Glutamatergic neuron (in vitro differentiated cells): ENCODE data around the gene B3GAT1. TPM values are rescaled to one million over a fixed set of nuclear protein-coding genes. Genes with fewer than 3 reads are reported as not detected.

Source experiments
- DNase-seq: peaks from one replicate; pipeline ENCODE4 v3.0.0; 2022
- H3K27ac Mint-ChIP-seq: one replicate; pipeline ENCODE4 v1.8.0; 2020; ENCODE audit warnings: mild to moderate bottlenecking, mixed read lengths, inconsistent platforms; ENCODE audit not compliant: unreplicated experiment
- H3K27me3 Mint-ChIP-seq: one replicate; pipeline ENCODE4 v1.8.0; 2020; ENCODE audit warnings: mild to moderate bottlenecking, moderate library complexity, mixed read lengths, inconsistent platforms; ENCODE audit not compliant: unreplicated experiment
- H3K36me3 Mint-ChIP-seq: one replicate; pipeline ENCODE4 v1.8.0; 2020; ENCODE audit warnings: mild to moderate bottlenecking, mixed read lengths, inconsistent platforms; ENCODE audit not compliant: unreplicated experiment
- H3K4me1 Mint-ChIP-seq: one replicate; pipeline ENCODE4 v1.8.0; 2020; ENCODE audit warnings: mild to moderate bottlenecking, low read depth, mixed read lengths, inconsistent platforms; ENCODE audit not compliant: unreplicated experiment
- H3K4me3 Mint-ChIP-seq: one replicate; pipeline ENCODE4 v1.8.0; 2020; ENCODE audit warnings: mild to moderate bottlenecking, mixed read lengths, inconsistent platforms; ENCODE audit not compliant: unreplicated experiment
- H3K9me3 Mint-ChIP-seq: one replicate; pipeline ENCODE4 v1.8.0; 2020; ENCODE audit warnings: mild to moderate bottlenecking, moderate library complexity, mixed read lengths, inconsistent platforms; ENCODE audit not compliant: unreplicated experiment
- total RNA-seq: library from RNA; stranded (reverse); fragmentation: NEBNext Ultra II Directional; extraction: Animal tissue kit (Norgen Biotek cat#: 25700); gene quantifications from one replicate; pipeline ENCODE4 v1.2.1, GENCODE V29; 2021; ENCODE audit not compliant: unreplicated experiment
- TF ChIP-seq, protein P1 (sequence below): fragments of 200-600 bp; sonication (generic); IDR thresholded peaks from one replicate; pipeline ENCODE4 v1.5.0; 2021; ENCODE audit not compliant: partially characterized antibody, unreplicated experiment

B3GAT1 gene
- total RNA-seq, 1 donor from 2014 or later, result 240 TPM

DNA sequence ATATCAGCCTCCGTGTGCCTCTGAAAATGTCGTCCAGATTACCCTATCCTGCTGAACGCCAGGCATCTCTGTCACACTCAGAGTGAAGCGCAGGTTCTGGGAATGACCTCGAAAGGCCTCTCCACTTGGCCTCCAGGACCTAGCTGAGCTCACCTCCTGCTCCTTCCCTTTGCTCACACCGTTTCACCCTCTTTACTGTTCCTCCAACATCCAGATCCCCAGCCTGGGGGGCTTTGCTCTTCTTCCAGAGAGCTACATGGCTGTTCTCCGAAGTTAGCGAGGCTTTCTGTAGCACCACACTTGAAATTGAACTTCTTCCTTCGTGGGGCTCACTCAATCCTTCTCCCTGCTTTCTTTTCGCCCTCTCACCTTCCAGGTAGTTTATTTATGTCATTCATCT lies 52.4 kb downstream of the B3GAT1 start:
- peaks cover 12% of the 10 kb centered on the region for H3K4me1 Mint-ChIP-seq
- H3K36me3 Mint-ChIP-seq, result peaks cover 9% of the 10 kb centered on the region
- peaks cover 3% of the 10 kb centered on the region for H3K27me3 Mint-ChIP-seq
- H3K27ac Mint-ChIP-seq, result peak overlapping the region; percentile 64
- peaks cover 3% of the 10 kb centered on the region for H3K9me3 Mint-ChIP-seq
- TF ChIP-seq, protein P1, sequence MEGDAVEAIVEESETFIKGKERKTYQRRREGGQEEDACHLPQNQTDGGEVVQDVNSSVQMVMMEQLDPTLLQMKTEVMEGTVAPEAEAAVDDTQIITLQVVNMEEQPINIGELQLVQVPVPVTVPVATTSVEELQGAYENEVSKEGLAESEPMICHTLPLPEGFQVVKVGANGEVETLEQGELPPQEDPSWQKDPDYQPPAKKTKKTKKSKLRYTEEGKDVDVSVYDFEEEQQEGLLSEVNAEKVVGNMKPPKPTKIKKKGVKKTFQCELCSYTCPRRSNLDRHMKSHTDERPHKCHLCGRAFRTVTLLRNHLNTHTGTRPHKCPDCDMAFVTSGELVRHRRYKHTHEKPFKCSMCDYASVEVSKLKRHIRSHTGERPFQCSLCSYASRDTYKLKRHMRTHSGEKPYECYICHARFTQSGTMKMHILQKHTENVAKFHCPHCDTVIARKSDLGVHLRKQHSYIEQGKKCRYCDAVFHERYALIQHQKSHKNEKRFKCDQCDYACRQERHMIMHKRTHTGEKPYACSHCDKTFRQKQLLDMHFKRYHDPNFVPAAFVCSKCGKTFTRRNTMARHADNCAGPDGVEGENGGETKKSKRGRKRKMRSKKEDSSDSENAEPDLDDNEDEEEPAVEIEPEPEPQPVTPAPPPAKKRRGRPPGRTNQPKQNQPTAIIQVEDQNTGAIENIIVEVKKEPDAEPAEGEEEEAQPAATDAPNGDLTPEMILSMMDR, result no peak
- H3K4me3 Mint-ChIP-seq, result no peak overlapping the region
- no peak for DNase-seq

DNA sequence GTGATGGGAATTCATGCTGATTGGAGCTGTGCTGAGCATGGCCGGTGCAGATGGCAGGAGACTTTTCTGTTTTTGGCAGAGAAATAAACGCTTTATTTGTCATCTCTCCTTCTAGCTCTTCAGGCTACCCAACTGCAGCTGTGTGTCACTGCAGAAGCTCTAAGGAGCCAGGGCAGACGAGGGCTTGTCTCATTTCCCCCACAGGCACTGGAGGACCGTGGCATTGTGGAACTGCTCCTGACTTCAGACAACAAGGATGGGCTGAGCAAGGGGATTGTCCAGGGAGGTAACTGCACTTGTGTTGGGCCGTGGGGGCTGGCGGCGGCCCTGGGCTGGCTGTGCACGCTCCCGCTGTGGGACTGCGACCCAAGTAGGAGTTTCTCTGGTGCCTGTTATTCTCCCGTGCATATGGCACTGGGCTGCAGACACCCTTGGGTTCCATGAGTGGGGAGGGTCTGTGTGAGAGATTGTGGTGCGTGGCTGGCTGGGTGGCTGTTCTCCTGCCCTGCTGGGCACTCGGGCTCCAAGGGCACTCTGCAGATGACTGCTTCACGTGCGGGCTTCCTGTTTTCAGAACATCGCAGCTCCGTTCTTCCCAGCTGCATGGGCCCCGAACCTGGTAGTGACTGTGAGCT lies 53.1 kb downstream of the B3GAT1 start:
- TF ChIP-seq, protein P1, result no peak
- H3K27ac Mint-ChIP-seq, result no peak overlapping the region
- H3K36me3 Mint-ChIP-seq, result peaks cover 9% of the 10 kb centered on the region
- peaks cover 3% of the 10 kb centered on the region for H3K27me3 Mint-ChIP-seq
- H3K4me3 Mint-ChIP-seq, result no peak overlapping the region
- no peak for DNase-seq
- peaks cover 3% of the 10 kb centered on the region for H3K9me3 Mint-ChIP-seq
- peaks cover 12% of the 10 kb centered on the region for H3K4me1 Mint-ChIP-seq

DNA sequence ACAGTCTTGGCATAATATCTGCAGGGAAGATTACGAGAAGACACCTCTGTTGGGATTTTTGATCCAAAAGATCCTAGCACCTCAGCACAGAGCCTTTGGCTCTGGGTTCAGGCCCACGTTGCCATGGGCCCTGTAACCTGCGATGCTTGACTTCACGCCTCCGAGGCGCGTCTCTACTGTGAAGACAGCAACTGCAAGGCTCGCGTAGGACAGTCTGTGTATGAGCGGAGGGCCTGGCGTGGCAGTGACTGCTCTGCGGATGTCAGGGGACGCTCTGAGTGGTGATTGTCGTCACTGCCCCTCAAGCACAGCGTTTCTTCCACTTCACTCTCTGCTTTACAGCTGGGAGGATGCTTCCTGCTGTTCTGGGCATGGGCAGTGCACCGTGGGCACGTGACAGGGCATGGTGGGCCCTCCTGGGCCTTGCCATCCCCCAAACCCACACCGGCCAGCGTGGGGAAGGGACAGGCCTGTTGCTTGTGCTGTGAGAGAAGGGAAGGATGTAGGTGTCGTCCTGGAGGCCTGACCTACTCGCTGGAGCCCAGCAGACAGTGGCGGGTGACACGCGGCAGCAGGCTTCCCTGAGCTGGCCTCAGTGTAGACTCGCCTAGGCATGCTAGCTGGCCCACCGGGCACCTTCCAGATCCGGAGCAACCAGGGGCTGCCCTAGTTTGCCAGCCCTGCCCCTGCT lies 53.7 kb downstream of the B3GAT1 start:
- Mint-ChIP-seq H3K4me1 (peaks cover 12% of the 10 kb centered on the region), H3K4me3 (no peak overlapping the region), H3K36me3 (peaks cover 9% of the 10 kb centered on the region), H3K27ac (no peak overlapping the region), H3K27me3 (peaks cover 3% of the 10 kb centered on the region), H3K9me3 (peaks cover 3% of the 10 kb centered on the region)
- no peak for DNase-seq
- TF ChIP-seq, protein P1, result no peak

DNA sequence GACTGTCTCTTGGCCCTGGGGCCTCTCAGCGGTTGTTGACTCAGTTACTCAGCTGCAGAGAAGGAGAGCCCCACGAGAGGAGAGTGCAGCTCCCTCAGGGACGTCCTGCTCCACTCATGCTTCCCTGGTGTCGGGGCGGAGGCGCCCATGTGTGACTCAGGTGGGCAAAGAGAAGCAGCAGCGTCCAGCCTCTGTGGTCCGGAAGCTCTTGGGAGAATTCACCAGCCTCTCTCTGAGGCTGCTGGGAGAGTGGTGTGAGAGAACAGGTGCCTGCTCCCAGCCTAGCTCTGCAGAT lies 54.5 kb downstream of the B3GAT1 start:
- DNase-seq, result no peak
- peaks cover 3% of the 10 kb centered on the region for H3K27me3 Mint-ChIP-seq
- peaks cover 3% of the 10 kb centered on the region for H3K9me3 Mint-ChIP-seq
- no peak overlapping the region for H3K27ac Mint-ChIP-seq
- TF ChIP-seq, protein P1, result no peak
- H3K36me3 Mint-ChIP-seq, result peaks cover 9% of the 10 kb centered on the region
- no peak overlapping the region for H3K4me3 Mint-ChIP-seq
- peaks cover 12% of the 10 kb centered on the region for H3K4me1 Mint-ChIP-seq
